Mononuclear cell (primary cell): Measurements from ENCODE around the gene C14orf93. TPM values are rescaled to one million over a fixed set of nuclear protein-coding genes. Genes with fewer than 3 reads are reported as not detected.
A peak's percentile ranks its signal among the peaks of the same experiment; 100 is the strongest.

Experiments used
- H3K27me3 ChIP-seq: 2 replicates; pipeline ENCODE4 v1.6.0; 2011; ENCODE audit warnings: low read length, control low read depth; ENCODE audit not compliant: insufficient read depth
- H3K4me1 ChIP-seq: 2 replicates; pipeline ENCODE4 v1.5.1; 2011; ENCODE audit warnings: mild to moderate bottlenecking, low read length, control low read depth; ENCODE audit not compliant: insufficient read depth
- H3K4me3 ChIP-seq: 2 replicates; pipeline ENCODE4 v1.5.1; 2011; ENCODE audit warnings: mild to moderate bottlenecking, low read length, moderate library complexity
- H3K9me3 ChIP-seq: 2 replicates; pipeline ENCODE4 v1.5.1; 2011; ENCODE audit warnings: low read depth, mild to moderate bottlenecking, control low read depth, low read length
- total RNA-seq: library from RNA; depleted of rRNA; stranded (reverse); fragments of >200 nt; gene quantifications from one replicate; pipeline ENCODE4 v1.2.3, GENCODE V29; 2012

Gene C14orf93
- total RNA-seq, 1 donor: 6.9 TPM

DNA sequence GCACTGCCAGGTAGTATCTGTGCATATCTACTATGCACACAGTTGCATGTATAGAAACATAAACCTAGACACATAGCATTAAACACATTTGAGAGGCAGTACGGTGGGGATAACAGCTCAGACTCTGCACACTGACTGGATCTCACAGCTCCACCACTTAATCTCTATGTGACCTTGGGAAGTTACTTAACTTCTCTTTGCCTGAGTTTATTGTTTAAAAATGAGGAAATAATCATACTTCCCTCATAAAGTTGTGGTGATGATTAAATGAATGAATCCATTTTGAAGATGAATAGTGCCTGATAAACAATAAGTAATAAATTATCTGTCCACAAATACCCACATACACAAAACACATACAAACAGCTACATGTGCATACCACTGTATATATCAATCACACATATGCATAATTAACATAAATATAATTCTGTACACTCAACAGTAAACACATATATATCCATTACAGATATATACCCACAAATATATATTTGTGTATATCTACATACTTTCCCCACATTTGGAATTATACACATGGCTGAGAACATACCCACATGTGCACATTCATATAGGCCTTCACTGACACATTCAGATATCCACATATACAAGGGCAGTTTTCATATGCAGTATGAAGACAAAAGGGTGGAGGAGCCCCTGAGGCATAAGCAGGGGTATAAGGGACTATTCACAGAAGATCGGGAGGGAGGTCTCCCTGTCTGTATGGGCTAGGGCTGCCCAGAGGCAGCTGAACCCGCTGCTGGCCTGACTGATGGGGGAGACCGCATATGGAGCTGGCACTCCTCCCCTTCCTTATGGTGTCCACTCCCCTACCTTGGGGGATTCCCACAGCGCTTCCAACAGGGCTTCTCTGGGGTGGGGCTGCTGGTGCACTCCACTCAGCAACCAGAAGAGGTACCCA is 41.5 kb upstream of the C14orf93 start:
- Histone ChIP-seq H3K9me3 (no peaks in the 10 kb centered on the region), H3K4me1 (peaks cover 3% of the 10 kb centered on the region), H3K27me3 (no peaks in the 10 kb centered on the region), H3K4me3 (no peak overlapping the region)

- H3K4me1 ChIP-seq: no peaks in the 10 kb centered on the region
- H3K4me3 ChIP-seq: no peak overlapping the region
- no peaks in the 10 kb centered on the region for H3K9me3 ChIP-seq
- H3K27me3 ChIP-seq: no peaks in the 10 kb centered on the region
Observed at GRCh38 chr14:23049011-23049410, 39.1 kb upstream of the C14orf93 start.

DNA sequence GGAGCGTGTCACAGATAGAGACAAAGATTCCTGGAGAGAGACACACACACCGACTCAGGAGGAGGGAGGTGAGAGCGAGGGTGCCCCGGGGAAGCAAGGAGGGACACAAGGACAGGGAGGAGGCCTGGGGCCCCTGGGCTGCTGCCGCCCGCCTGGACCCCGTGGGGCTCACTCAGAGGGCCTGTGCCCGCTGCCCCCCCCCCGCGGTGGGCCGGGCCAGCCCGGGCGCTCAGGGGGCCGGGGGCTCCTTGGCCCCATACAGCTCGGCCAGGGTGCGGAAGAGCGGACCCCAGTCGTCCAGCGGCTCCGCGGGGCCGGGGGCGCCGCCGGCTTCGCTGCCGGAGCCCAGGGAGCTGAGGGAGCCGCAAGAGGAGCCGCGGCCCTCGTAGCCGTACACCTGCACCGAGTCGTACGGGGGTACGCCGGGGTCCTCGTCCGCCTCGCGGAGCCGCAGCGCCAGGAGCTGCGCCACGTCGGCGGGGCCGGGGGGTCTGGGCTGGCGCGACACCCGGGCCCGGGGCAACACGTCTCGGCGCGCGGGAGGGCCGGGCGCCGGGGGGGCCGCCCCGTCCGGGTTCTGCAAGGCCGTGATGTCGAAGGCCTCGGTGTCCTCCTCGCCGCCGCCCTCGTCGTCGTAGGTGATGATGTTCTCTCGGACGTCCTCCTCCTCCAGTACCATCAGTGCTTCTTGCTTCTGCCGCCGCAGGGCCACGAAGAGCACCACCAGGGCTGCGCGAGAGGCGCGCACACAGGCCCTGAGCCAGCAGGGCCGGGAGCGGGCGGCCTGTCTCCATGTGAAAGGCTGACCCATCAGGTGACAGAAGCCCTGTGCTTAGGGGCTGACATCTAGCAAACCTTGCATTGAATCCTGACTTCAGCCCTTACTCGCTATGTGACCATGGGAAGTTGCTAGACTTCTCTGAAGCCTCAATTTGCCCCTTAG is 38.1 kb upstream of the C14orf93 start:
- H3K27me3 ChIP-seq: no peaks in the 10 kb centered on the region
- no peak overlapping the region for H3K4me3 ChIP-seq
- H3K9me3 ChIP-seq: no peaks in the 10 kb centered on the region
- no peaks in the 10 kb centered on the region for H3K4me1 ChIP-seq

DNA sequence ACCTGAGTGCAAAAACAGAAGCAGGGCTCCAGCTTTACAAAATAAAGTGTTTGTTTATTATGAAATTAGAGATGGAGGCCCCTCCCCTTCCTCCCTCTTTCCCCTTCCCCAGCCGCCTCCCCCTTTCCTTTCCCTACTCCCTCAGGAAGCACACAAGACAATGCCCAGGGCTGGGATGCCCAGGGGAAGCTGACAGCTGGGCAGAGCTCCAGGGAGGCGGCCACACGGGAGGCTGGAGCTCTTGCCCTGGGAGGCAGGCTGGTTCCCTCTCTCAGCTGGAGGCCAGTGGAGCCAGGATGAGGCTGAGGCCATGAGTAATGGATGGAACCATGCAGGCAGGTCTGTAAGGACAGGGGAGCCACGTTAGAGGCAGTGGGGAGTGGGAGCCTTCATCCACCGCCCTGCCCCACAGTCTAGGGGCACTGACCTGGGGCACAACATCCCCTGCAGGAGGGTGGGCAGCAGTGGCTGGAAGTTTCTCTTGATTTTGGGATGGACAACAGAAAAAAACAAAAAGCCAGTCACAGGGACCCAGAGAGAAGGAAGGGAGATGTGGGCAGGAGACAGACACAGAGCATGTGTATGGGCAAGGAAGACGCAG is 37.2 kb upstream of the C14orf93 start:
- Histone ChIP-seq H3K4me1 (no peaks in the 10 kb centered on the region), H3K9me3 (no peaks in the 10 kb centered on the region), H3K27me3 (no peaks in the 10 kb centered on the region), H3K4me3 (no peak overlapping the region)

DNA sequence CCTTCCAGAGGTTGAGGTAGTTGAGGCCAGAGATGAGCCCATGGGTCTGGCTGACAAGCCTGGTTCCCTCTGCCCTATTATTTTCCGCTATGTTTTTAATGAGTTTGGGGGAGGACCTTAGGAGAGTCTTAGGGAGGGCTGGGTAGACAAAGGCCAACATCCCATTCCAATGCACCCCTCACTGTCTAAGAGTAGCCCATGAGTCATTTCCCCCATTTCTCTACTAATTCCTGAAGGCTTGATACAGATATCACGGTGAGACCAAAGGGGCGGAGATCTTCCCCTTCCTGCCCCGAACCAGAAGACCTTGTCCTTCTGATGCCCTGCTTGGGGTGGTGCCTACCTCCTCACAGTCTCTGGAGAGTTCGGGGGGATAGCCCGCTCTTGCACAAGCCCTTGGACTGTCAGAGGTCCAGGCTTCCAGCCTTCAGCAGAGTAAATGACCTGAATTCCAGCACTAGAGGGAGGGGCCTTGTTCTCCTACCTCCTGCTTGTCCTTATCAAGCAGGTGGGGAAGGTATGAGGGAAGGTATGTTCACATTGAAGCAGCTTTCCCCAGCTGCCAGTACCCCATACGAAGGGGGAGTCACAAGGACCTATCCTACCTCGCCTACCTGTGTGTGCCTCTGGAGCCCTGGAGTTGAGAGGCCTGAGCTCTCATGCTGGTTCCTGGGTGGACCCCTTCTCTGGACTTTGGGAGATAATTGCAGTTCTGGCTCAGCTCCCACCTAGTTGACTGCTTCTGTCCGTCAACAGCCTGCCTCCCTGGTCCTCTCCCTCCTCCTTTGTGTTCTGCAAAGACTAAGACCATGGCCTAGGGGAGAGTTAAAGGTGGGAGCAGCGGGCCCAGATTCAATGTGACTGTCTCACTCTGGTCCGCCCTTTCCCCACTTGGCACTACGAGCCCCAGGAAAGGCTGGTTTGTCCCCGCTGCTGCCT is 35.7 kb upstream of the C14orf93 start:
- Histone ChIP-seq H3K4me1 (no peaks in the 10 kb centered on the region), H3K27me3 (no peaks in the 10 kb centered on the region), H3K9me3 (no peaks in the 10 kb centered on the region), H3K4me3 (no peak overlapping the region)

DNA sequence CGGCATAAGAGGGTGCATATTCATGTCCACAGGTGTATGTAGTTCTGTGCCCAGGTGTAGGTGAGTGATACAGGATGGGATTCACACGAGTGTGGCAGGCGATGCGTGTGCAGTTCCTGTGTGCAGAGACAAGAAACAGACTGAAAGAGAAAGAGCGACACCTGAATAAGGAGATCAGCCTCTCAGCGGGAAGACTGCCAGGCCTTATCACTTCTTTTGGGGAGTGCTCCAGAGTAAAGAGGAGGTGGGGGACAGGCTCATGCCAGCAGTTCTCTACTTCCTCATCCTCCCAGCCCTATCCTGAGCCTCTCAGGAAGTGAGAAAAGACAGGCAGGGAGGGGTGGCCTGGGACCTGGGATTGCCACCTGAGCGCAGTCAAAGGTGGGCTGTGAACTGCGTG is 34.9 kb upstream of the C14orf93 start:
- Histone ChIP-seq H3K9me3 (no peaks in the 10 kb centered on the region), H3K4me3 (no peak overlapping the region), H3K4me1 (no peaks in the 10 kb centered on the region), H3K27me3 (no peaks in the 10 kb centered on the region)

GRCh38 chr14:23043754-23044153 is 33.8 kb upstream of the C14orf93 start:
- H3K4me1 ChIP-seq: no peaks in the 10 kb centered on the region

GRCh38 chr14:23043145-23043544 is 33.2 kb upstream of the C14orf93 start:
- no peaks in the 10 kb centered on the region for H3K9me3 ChIP-seq
- H3K4me3 ChIP-seq: no peak overlapping the region
- H3K27me3 ChIP-seq: no peaks in the 10 kb centered on the region
- no peaks in the 10 kb centered on the region for H3K4me1 ChIP-seq

More at GRCh38 chr14:23043754-23044153, 33.8 kb upstream of the C14orf93 start:
- H3K4me3 ChIP-seq: no peak overlapping the region
- H3K9me3 ChIP-seq: no peaks in the 10 kb centered on the region
- H3K27me3 ChIP-seq: no peaks in the 10 kb centered on the region

DNA sequence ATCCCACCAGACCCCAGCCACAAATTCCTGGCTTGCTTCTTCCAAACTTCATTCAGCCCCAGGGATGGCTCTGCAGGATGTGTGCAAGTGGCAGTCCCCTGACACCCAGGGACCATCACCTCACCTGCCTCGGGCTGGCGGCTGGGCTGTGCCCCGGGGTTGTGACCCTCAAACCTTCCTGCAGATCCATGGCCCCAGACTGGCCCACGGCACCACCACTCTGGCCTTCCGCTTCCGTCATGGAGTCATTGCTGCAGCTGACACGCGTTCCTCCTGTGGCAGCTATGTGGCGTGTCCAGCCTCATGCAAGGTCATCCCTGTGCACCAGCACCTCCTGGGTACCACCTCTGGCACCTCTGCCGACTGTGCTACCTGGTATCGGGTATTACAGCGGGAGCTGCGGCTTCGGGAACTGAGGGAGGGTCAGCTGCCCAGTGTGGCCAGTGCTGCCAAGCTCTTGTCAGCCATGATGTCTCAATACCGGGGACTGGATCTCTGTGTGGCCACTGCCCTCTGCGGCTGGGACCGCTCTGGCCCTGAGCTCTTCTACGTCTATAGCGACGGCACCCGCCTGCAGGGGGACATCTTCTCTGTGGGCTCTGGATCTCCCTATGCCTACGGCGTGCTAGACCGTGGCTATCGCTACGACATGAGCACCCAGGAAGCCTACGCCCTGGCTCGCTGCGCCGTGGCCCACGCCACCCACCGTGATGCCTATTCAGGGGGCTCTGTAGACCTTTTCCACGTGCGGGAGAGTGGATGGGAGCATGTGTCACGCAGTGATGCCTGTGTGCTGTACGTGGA is 32.4 kb upstream of the C14orf93 start, which contains the start of gene PSMB11:
TSS of gene PSMB11 (plus strand) at position 51 of the 804 bp plus-strand sequence. CDS start at position 65, 14 bp downstream.
- Histone ChIP-seq H3K4me1 (no peaks in the 10 kb centered on the region), H3K9me3 (no peaks in the 10 kb centered on the region), H3K27me3 (no peaks in the 10 kb centered on the region), H3K4me3 (no peak within 1 kb of the TSS)

DNA sequence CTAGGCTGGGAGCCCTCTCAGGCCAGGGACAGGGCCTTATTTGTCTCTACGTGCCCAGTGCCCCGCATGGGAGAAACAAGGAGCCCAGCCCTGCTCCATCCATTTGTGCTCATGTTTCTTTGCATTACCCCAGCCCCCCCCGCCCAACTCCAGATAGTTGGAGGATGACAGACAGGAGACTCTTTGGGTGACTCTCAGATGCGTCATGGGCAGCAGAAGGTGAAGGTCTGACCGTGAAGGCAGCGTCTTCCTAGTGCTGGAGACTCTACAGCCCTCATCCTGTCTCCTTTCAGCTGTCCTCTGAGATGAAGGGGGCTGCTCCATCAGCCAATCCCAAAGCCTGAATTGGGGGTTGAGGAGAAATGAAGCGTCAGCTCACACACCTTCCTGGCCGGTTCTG is 31.8 kb upstream of the C14orf93 start:
- no peaks in the 10 kb centered on the region for H3K4me1 ChIP-seq
- H3K27me3 ChIP-seq: no peaks in the 10 kb centered on the region
- H3K4me3 ChIP-seq: no peak overlapping the region
- no peaks in the 10 kb centered on the region for H3K9me3 ChIP-seq

GRCh38 chr14:23040100-23040499 is 30.2 kb upstream of the C14orf93 start:
- H3K27me3 ChIP-seq: no peaks in the 10 kb centered on the region
- no peaks in the 10 kb centered on the region for H3K9me3 ChIP-seq
- H3K4me1 ChIP-seq: peaks cover 4% of the 10 kb centered on the region
- H3K4me3 ChIP-seq: no peak overlapping the region

DNA sequence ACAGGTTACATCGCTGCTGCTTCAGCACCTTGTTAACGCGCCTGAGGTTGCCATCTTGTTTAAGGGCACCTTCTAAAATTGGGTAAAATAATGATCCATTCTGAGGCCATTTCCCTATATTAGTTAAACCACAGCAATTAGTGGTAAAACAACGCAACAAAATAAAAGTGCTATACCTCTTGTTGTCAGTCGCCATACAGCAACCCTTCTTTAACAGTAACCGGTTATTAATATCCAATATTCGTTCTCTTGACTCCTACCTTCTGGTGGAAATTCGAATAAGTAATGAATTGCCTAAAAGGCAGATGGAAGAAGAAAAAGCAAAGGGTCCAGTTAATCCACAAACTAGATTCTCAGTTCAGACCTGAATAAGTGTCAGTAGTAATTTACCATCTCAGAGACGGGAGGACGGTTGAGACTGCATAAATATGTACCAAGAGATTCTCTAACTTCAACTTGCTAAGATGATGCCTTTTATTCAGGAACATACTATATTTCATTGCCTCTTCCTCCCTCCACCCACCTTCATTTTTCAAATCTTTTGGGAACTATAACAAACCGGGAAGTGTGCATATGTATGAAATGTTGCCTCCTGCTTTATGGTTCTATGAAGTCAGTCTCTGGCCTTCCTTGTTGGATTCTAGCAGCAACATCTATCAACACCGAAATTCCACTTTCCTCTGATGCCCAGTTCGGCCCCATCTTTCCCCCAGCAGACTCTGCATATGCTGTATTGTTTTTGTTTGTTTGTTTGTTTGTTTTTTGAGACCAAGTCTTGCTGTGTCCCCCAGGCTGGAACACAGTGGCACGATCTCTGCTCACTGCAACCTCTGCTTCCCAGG is 25.6 kb upstream of the C14orf93 start:
- peak overlapping the region; percentile 61 for H3K4me3 ChIP-seq
- no peaks in the 10 kb centered on the region for H3K9me3 ChIP-seq
- H3K4me1 ChIP-seq: peaks cover 20% of the 10 kb centered on the region

More for the DNA sequence above, 25.6 kb upstream of the C14orf93 start:
- no peaks in the 10 kb centered on the region for H3K27me3 ChIP-seq
